GM18526 (cell line): ENCODE results near the gene C9orf72.

Experiments
- POLR2A ChIP-seq: IDR thresholded peaks from 3 replicates; pipeline ENCODE4 v1.6.1; 2011; ENCODE audit not compliant: insufficient read length; ENCODE audit errors: extremely low read depth

C9orf72 gene

DNA sequence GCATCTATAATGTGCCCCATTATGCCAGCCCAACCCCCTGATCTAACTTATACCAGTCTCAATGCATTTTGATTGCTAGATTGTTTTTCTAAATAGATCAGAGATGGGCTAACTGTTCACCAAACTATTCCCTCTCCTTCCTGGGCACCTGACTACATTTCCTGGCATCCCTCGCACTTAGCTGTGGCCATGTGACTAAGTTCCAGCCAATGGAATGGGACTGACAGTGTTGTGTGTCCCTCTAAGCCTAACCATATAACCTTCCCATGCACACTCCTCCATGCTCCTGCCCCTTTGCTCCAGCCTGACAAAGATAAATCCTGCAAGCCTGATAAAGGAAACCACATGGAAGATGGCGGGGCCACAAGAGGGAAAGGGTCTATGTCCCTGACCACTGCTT, 61.5 kb downstream of the C9orf72 start:
- no peak for TF ChIP-seq POLR2A

- TF ChIP-seq POLR2A, result no peak
Observed at GRCh38 chr9:27510780-27511179, 62.5 kb downstream of the C9orf72 start.

GRCh38 chr9:27506981-27507380, 66.3 kb downstream of the C9orf72 start:
- TF ChIP-seq POLR2A, result no peak

GRCh38 chr9:27505744-27506161, 67.5 kb downstream of the C9orf72 start:
- TF ChIP-seq POLR2A, result no peak

DNA sequence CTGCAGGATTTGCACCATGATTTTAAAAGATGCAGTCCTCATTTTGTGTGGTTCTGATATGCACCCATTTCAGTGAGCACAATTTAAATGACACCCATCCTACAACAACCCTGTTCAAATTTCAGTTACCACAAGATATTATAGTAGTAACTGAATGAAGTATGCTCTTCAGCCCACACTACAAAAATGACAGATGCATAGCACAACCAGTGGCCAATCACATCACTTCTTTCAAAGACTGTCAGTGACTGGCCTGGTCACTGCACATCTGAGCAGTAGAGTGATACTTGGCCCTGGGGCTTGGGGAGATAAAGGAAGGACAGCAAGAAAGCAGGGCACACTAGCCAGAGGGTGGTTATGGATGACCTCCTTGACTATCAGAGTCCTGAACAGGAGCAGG, 69.0 kb downstream of the C9orf72 start:
- no peak for TF ChIP-seq POLR2A

- TF ChIP-seq POLR2A, result no peak
Observed at GRCh38 chr9:27503623-27504022, 69.7 kb downstream of the C9orf72 start.

DNA sequence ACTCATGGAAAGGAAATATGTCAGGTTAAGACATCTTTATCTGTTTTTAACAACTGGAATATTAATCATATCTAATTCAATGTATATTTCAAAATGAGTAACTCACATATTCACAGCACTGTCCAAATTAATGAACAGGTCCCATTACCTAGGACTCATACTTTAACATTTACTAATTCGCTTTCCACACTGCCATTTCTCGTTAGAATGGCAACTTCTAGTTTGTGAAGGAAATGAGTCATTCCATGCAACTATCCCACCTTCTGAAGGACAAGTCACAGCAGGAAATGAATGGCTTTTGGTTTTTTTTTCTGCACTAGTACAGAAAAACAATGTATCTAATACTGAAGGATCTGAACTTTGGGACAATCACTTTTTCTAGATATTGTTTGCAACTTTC, 73.8 kb downstream of the C9orf72 start:
- TF ChIP-seq POLR2A, result no peak

GRCh38 chr9:27497883-27498417, 75.3 kb downstream of the C9orf72 start:
- TF ChIP-seq POLR2A, result no peak
